BLaER1 treated with 17β-estradiol and CSF1 and Interleukin-3, amounts not matched to agents 10 nM and 100 nM (cell line): ENCODE data around the gene NOS1AP.
"Not testable (repeated sequence)": the region's sequence is repeated elsewhere in the genome, so short reads cannot be mapped to it uniquely, and the experiment has no call there.

Source experiments
- H3K27ac ChIP-seq, 11 experiments: shearing (Covaris generic); formaldehyde crosslinking; 2 replicates each; pipeline ENCODE4 v1.8.1; 2022
- H3K27me3 ChIP-seq, 11 experiments: shearing (Covaris generic); formaldehyde crosslinking; 2 replicates each; pipeline ENCODE4 v1.8.1; 2022
- H3K36me3 ChIP-seq, 11 experiments: shearing (Covaris generic); formaldehyde crosslinking; 2 replicates each; pipeline ENCODE4 v1.8.1; 2022
- H3K4me1 ChIP-seq, 10 experiments: shearing (Covaris generic); formaldehyde crosslinking; 2 replicates each; pipeline ENCODE4 v1.8.1; 2022
- H3K4me2 ChIP-seq, 11 experiments: shearing (Covaris generic); formaldehyde crosslinking; 2 replicates each; pipeline ENCODE4 v1.8.1; 2022
- H3K4me3 ChIP-seq, 10 experiments: shearing (Covaris generic); formaldehyde crosslinking; 2 replicates each; pipeline ENCODE4 v1.8.1; 2022
- H3K9ac ChIP-seq, 11 experiments: shearing (Covaris generic); formaldehyde crosslinking; 2 replicates each; pipeline ENCODE4 v1.8.1; 2022
- H3K9me3 ChIP-seq, 11 experiments: shearing (Covaris generic); formaldehyde crosslinking; replicated peaks in 1 of 11; 2 replicates each; pipeline ENCODE4 v1.8.1; 2022
- H4K20me1 ChIP-seq, 11 experiments: shearing (Covaris generic); formaldehyde crosslinking; 2 replicates each; pipeline ENCODE4 v1.8.1; 2022
- Cebpa-rat ChIP-seq, 11 experiments: shearing (Covaris generic); IDR thresholded peaks; 2 replicates each; pipeline ENCODE4 v1.8.1; 2022

The NOS1AP gene

DNA sequence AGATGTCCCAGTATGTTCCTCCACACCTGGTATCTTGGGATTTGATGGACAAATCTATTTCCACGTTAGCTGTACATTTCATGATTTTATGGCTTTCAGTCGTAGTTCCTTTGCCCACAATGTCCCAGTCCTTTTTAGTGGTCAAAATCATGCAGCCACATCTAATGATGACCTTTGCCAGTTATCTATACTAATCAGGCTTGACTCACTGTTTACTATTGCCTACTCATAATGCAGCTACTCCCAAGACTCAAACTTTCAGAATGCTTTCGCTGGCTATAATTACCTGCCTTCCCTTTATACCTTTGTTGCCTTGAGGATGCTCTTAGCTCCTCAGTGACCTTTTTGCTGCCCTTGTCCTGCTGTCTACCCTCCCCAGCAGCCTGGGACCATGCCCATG is 6.4 kb downstream of the NOS1AP start:
- Histone ChIP-seq H3K36me3 (no peaks in the 10 kb centered on the region), H3K27ac (no peak overlapping the region)

DNA sequence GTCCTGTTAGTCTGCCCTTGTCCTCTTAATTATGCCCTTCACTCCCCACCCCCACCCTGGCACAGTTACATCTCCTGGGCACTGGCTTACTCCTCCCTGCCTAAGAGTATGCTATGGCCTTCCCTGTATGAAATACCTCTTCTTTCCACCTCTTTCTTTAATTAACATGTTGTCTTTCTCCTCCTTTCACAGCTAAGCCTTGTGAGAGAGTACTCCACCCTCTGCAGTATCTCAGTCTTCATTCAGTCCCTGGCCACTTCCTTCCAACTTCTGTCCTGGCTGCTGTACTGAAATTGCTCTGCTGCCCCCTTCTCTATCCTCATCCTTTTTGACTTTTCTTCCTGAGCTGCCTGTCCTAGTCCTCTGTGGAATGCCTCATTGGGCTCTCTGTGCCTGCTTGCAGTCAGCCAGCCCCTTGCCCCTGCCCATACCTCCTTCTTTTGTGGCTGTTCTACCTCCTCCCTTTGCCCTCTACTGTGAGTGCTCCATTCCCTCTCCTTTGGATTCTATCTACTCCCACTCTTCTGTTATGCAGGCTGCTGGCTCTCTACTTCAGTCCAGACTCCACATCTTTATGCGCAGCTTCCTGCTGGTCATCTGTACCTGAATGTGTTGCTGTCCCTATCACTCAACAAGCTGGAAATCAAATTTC is 8.3 kb downstream of the NOS1AP start:
- 0 out of 20 replicates have a peak, but pooled peaks cover 0 to 4% (median 0%) of the 10 kb centered on the region in 10 experiments for H3K4me1 ChIP-seq
- no peak overlapping the region for H3K9ac ChIP-seq
- no peaks in the 10 kb centered on the region for H3K36me3 ChIP-seq
- H3K9me3 ChIP-seq, result 0 out of 22 replicates have a peak, but pooled peaks cover 0 to 5% (median 0%) of the 10 kb centered on the region in 11 experiments
- H3K4me2 ChIP-seq, result no peak overlapping the region
- no peak overlapping the region for H3K4me3 ChIP-seq
- TF ChIP-seq Cebpa-rat (IDR thresholded peaks at IDR 0.05), result no peak
- H4K20me1 ChIP-seq, result peaks cover 0 to 1% (median 0%) of the 10 kb centered on the region in 11 experiments; a peak in 3 of 22 replicates
- H3K27ac ChIP-seq, result no peak overlapping the region
- peaks cover 0 to 2% (median 0%) of the 10 kb centered on the region in 11 experiments; a peak in 1 of 22 replicates for H3K27me3 ChIP-seq

More for the DNA sequence above, 6.4 kb downstream of the NOS1AP start:
- H3K4me1 ChIP-seq, result peaks cover 0 to 4% (median under 1%) of the 10 kb centered on the region in 10 experiments; a peak in 4 of 20 replicates
- H3K27me3 ChIP-seq, result peaks cover 7 to 19% (median 16%) of the 10 kb centered on the region in 11 experiments
- H4K20me1 ChIP-seq, result peaks cover 0 to 20% (median 0%) of the 10 kb centered on the region in 11 experiments; a peak in 5 of 22 replicates
- TF ChIP-seq Cebpa-rat (IDR thresholded peaks at IDR 0.05), result no peak
- H3K9ac ChIP-seq, result no peak overlapping the region
- no peak overlapping the region for H3K4me3 ChIP-seq
- no peaks in the 10 kb centered on the region for H3K9me3 ChIP-seq
- H3K4me2 ChIP-seq, result no peak overlapping the region

DNA sequence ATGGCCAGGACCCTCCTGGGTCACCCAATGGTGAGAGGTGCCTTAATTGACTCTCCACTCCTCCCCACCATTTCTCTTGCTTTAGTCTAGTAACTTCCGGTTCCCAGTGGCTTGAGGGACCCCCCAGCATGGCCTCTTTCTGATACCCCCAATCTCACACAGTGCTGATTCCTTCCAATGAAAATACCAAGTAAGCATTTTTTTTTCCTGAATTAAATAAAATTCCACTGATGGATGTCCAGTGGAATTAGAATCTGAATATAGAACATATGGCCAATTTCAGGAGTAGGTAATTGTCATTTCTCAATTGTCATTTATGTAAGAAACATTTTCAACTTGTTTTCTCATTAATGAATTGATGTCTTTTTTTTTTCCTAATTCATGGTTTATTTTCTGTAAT is 9.5 kb downstream of the NOS1AP start:
- Histone ChIP-seq H3K9me3 (peaks cover 0 to 13% (median 9%) of the 10 kb centered on the region in 11 experiments; a peak in 15 of 22 replicates), H4K20me1 (no peaks in the 10 kb centered on the region; a peak in 1 of 22 replicates), H3K27ac (no peak overlapping the region), H3K36me3 (no peaks in the 10 kb centered on the region), H3K27me3 (no peaks in the 10 kb centered on the region), H3K4me1 (0 out of 20 replicates have a peak, but pooled peaks cover 0 to 4% (median 0%) of the 10 kb centered on the region in 10 experiments), H3K9ac (no peak overlapping the region), H3K4me2 (no peak overlapping the region), H3K4me3 (no peak overlapping the region)
- TF ChIP-seq Cebpa-rat (IDR thresholded peaks at IDR 0.05), result no peak

DNA sequence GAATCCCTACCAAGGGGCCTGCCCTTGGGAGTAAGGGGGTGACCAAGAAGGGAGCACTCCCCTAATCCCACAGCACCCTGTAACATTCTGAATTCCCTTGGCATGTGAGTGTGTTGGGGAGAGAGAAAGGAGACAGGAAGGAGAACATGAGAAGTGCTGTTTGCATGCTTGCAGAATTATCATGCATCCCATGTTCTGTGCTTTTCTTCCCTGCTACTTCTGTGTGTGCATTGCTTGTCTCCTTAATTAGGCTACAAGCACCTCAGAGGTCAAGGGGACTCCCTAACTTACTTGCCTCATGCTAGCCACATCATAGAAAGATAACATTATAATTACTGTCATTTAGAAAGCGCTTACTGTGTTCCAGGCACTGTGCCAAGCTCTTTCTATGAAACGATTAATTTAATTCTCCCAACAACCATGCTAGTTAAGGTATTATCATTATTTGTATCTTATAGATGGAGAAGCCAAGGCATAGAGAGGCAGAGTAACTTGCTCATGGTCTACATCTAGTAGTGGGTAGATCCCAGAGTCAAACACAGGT is 11.1 kb downstream of the NOS1AP start:
- H3K27me3 ChIP-seq, result no peaks in the 10 kb centered on the region
- H3K4me1 ChIP-seq, result no peaks in the 10 kb centered on the region
- no peak for TF ChIP-seq Cebpa-rat (IDR thresholded peaks at IDR 0.05)
- H3K9me3 ChIP-seq, result peaks cover 0 to 17% (median 13%) of the 10 kb centered on the region in 11 experiments; a peak in 15 of 22 replicates
- H3K27ac ChIP-seq, result no peak overlapping the region
- H4K20me1 ChIP-seq, result no peaks in the 10 kb centered on the region; a peak in 1 of 22 replicates
- H3K36me3 ChIP-seq, result no peaks in the 10 kb centered on the region
- H3K4me2 ChIP-seq, result no peak overlapping the region
- H3K4me3 ChIP-seq, result no peak overlapping the region
- H3K9ac ChIP-seq, result no peak overlapping the region

DNA sequence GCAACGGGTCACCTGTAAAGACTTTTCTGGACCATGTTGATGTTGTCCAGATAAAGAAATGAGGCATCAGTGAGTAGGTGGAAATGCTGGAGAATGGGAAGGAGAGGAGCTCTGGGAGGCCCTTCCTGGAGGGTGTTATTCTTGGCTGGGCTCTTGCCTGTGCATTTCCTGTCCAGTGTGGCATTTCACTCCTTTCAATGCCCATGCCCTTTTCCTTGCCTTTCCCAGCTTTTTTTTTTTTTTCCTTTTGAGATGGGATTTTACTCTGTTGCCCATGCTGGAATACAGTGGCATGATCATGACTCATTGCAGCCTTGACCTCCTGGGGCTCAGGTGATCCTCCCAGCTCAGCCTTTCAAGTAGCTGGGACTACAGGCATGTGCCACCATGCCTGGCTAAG is 11.8 kb downstream of the NOS1AP start:
- Histone ChIP-seq H4K20me1 (no peaks in the 10 kb centered on the region), H3K4me2 (no peak overlapping the region), H3K9me3 (peaks cover 0 to 17% (median 13%) of the 10 kb centered on the region in 11 experiments; a peak in 15 of 22 replicates), H3K36me3 (no peaks in the 10 kb centered on the region), H3K27me3 (no peaks in the 10 kb centered on the region), H3K9ac (no peak overlapping the region), H3K4me3 (no peak overlapping the region), H3K4me1 (0 out of 20 replicates have a peak, but pooled peaks cover 0 to under 1% (median 0%) of the 10 kb centered on the region in 10 experiments), H3K27ac (no peak overlapping the region)
- TF ChIP-seq Cebpa-rat (IDR thresholded peaks at IDR 0.05), result no peak

DNA sequence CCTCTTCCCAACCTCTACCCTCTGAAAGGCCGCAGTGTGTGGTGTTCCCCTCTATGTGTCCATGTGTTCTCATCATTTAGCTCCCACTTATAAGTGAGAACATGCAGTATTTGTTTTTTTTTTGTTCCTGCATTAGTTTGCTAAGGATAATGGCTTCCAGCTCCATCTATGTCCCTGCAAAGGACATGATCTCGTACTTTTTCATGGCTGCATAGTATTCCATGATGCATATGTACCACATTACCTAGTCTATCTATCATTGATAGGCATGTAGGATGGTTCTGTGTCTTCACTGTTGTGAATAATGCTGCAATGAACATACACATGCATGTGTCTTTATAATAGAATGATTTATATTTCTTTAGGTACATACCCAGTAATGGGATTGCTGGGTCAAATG is 12.6 kb downstream of the NOS1AP start:
- H3K9ac ChIP-seq, H3K27me3 ChIP-seq, H3K4me3 ChIP-seq, H4K20me1 ChIP-seq, H3K36me3 ChIP-seq, H3K4me1 ChIP-seq, H3K27ac ChIP-seq, H3K4me2 ChIP-seq: not testable (repeated sequence)
- H3K9me3 ChIP-seq, result peaks cover 0 to 17% (median 13%) of the 10 kb centered on the region in 11 experiments; a peak in 15 of 22 replicates

DNA sequence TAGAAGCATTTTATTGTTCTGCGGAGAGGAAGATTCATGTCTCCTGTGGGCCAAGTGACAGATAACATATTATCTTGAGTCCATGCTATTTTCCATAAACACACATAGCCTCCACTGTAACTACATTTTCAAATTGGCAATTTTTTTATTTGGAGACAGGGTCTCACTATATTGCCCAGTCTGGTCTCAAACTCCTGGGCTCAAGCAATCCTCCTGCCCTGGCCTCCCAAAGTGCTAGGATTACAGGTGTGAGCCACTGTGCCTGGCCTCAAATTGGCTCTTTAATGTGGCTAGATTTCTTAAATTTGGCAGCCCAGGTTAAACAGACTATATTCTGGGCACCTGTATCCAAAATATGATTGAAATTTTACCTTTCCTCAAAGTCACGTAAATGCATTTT is 13.8 kb downstream of the NOS1AP start:
- no peaks in the 10 kb centered on the region for H3K36me3 ChIP-seq
- H3K9ac ChIP-seq, result no peak overlapping the region
- H3K4me1 ChIP-seq, result peaks cover 0 to 13% (median 0%) of the 10 kb centered on the region in 10 experiments; a peak in 8 of 20 replicates
- no peaks in the 10 kb centered on the region for H3K27me3 ChIP-seq
- no peak overlapping the region for H3K4me2 ChIP-seq
- TF ChIP-seq Cebpa-rat (IDR thresholded peaks at IDR 0.05), result no peak
- H4K20me1 ChIP-seq, result no peaks in the 10 kb centered on the region
- H3K4me3 ChIP-seq, result no peak overlapping the region
- no peak overlapping the region for H3K27ac ChIP-seq
- peaks cover 0 to 17% (median 13%) of the 10 kb centered on the region in 11 experiments; a peak in 15 of 22 replicates for H3K9me3 ChIP-seq

DNA sequence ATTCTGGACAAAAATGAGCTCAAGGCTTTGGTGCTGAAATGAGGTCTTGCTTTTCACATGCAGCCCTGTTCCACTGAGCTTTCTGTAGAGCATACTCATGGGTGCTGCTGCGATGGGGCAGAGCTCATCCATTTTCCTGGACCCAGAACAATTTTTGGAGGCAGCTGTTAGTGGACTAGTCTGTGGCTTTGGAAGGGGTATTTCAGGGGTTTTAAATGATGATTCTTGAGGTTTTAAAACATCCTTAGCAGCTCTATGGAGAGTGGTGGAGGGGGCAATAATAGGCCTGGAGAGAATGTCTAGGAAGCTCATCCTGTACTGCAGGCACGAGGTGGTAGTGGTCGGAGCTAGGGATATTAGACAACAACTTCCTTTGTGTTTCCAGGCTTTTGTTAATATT is 16.5 kb downstream of the NOS1AP start:
- no peak overlapping the region for H3K27ac ChIP-seq
- H3K9me3 ChIP-seq, result peaks cover 0 to 17% (median 13%) of the 10 kb centered on the region in 11 experiments; a peak in 15 of 22 replicates
- no peak for TF ChIP-seq Cebpa-rat (IDR thresholded peaks at IDR 0.05)
- H4K20me1 ChIP-seq, result no peaks in the 10 kb centered on the region
- H3K9ac ChIP-seq, result no peak overlapping the region
- H3K4me3 ChIP-seq, result no peak overlapping the region
- H3K27me3 ChIP-seq, result no peaks in the 10 kb centered on the region
- H3K36me3 ChIP-seq, result no peaks in the 10 kb centered on the region
- H3K4me1 ChIP-seq, result peaks cover 0 to 13% (median 0%) of the 10 kb centered on the region in 10 experiments; a peak in 8 of 20 replicates
- H3K4me2 ChIP-seq, result no peak overlapping the region

DNA sequence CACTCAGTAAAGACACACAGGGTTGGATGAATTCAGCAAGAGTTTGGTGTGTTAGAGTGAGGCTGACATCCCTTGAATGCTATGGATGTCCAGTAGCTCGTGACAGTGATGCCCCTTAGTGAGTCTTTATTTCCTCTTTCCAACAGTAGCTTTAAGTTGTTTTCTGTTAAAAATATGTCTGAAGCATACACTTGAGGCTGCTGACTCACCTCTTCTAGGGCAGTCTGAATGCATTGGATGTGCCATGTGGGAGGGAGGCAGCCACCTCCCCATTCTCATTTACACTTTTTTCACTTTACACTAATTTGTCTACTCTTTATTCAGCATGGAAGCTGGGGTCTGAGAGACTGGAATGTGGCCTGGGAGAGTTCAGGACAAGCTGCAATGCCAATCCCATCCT is 17.6 kb downstream of the NOS1AP start:
- Histone ChIP-seq H3K27me3 (no peaks in the 10 kb centered on the region), H3K4me1 (peaks cover 0 to 13% (median 0%) of the 10 kb centered on the region in 10 experiments; a peak in 8 of 20 replicates), H3K27ac (no peak overlapping the region), H3K4me3 (no peak overlapping the region), H3K9ac (no peak overlapping the region), H3K4me2 (peak overlapping the region in 5 of 11 experiments; percentile 11 to 45 (median 40); a peak in 8 of 22 replicates), H4K20me1 (no peaks in the 10 kb centered on the region), H3K9me3 (peaks cover 0 to 16% (median 13%) of the 10 kb centered on the region in 11 experiments; a peak in 15 of 22 replicates), H3K36me3 (no peaks in the 10 kb centered on the region)
- TF ChIP-seq Cebpa-rat (IDR thresholded peaks at IDR 0.05), result no peak
